Stimulated activated CD4-positive, alpha-beta T cell treated with anti-CD3 and anti-CD28 coated beads, TNF-alpha, amount 100 ng/mL, for 48 hours (primary cell): ENCODE data around the gene NRG2.

Experiments
- DNase-seq, 3 donors: peaks; one replicate each; pipeline ENCODE4 v3.0.0-alpha.2; 2020; ENCODE audit warnings: low read depth in 3 of 3

NRG2 gene

GRCh38 chr5:139838381-139839197, 204.5 kb downstream of the NRG2 start:
- no peak for DNase-seq

DNA sequence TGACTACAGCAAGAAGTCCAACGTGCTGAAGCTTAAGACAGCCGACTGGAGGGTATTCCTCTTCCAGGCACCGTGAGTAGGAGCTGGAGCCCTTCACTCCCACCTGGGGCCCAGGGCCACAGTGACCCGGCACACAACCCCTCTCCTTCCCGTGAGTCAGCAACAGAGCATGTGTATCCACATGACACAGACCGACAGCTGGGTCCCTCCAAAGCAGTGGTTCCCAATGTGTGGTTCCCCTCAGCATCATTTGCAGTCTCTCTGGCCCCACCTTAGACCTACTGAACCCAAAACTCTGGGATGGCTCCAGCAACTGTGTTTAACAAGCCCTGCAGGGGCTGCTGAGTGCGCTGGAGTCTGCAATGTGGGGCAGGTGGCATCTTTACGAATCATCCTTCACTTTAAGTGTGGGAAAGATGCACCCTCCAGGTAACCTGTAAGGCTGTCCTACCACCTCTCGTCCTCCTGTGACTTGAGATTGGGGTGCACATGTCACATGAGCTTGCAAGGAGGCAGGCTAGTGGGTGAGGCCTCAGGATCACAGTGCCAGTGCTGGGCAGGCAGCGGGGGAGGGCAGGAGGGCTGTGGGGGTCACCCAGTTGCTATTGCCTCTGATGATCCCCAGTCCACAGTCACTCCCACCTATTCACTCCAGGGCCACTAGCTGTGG, 205.3 kb downstream of the NRG2 start:
- no peak for DNase-seq

DNA sequence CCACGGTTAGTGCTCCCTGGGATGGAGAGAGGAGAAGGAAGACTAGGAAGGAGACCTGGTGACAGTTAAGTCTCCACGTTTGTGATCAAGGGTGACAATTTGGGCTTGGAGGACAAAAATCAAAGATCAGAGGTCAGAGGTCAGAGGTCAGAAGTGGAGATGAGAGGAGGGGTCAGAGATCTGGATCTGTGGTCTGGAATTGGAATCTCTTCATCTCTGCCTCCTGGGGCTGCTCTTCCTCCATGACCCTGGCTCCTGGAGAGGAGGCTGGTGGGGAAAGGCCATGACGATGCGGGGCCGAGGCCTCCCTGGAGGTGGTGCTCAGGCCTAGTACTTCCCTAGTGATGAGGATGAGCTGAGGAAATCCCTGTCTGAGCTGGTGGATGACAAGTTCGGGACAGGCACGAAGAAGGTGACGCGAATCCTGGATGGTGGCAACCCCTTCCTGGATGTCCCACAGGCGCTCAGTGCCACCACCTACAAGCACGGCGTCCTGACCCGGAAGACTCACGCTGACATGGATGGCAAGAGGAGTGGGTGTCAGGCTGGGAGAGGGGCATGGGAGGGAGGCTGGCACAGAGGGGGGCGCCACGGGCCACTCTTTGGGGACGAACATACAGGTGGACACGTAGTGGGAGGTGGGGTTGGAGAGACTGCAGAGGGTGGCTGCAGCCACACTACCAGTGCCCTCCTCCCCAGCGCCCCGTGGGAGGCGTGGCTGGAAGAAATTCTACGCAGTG, 206.5 kb downstream of the NRG2 start:
- DNase-seq = no peak

GRCh38 chr5:139835656-139836055, 207.4 kb downstream of the NRG2 start:
- no peak for DNase-seq

DNA sequence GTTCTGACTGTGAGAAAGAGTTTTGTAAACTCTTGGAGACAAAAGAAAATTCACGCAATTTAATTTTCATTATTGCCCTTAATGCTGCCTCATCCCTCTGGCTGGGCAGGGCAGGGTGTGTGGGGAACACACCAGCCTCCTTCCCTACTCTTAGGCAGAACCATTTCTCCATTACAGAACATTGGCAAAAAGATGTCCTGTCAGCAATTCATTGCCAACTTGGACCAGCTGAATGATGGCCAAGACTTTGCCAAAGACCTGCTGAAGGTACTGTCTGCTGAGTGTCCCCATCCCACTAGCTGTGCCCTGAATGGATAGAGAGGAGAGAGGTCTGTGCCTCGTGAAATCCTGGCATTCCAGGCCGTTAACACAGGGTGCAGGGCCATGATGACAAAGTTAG, 209.6 kb downstream of the NRG2 start:
- DNase-seq = no peak

DNA sequence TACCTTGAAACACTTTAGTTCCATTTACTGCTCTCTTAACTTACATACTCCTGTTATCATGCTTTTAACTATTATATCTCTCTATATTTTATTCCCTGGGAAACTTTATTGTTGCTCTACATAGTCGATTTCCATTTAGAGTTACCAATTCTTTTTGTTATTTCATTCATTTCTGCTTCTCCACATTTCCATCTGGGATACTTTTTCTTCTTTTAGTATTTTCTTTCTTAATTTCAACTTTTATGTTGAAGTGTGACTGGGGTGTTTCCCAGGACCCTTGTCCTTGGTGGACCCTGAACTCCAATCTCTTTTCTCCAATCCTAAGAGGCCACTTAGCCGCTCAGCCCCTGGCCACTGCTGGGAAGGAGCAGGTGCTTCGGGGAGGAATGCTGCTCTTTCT, 211.5 kb downstream of the NRG2 start:
- DNase-seq = no peak

- no peak for DNase-seq
Observed at GRCh38 chr5:139829471-139829870, 213.6 kb downstream of the NRG2 start.

DNA sequence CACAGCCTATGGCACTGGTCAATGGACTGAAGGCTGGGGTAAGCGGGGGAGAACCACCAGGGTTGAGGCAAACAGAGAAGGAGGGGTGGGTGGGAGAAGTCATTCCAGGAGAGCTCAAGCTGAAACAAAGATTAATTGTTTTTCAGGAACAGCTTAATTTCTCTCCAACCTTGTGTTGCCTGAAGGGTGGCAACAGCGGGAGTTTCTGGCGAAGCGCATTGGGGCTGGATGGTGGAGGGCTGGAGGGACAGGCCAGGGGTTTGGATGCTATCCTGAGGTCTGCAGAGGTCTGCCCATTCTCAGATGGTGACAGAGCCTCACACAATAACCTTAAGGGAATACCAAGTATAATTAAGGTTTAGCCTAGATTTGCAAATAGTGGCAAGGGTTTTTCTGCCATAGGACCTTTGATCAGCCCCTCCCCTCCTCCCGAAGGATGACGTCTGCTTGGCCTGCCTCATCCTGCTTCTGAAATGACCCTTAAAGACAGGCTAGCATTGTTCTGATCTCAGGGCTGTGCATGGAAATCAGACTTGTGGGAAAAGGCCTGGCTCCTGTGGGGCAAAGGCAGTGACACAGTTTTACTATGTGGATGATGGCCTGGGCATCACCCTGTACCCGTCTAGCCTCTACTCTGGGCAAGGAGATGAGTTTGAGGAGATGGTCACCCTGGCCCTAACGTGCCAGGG, 214.7 kb downstream of the NRG2 start:
- DNase-seq = no peak

DNA sequence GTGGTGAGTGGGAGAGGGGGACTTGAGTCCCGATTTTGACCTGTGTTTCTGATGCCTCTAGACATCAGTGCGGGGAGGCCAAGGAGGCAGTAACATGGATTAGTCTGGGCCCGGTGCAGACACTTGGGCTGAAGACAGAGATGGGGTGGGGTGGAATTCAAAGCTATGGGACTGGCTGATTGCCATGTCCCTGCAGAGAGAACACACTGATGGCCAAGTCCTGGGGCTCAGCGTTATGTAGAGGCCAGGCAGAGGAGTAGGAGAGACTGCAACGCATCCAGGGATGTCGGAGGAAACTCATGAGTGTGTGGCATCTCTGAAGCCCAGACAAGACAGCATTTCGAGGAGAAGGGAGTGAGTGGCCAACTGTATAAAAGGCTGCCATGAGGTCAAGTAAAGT, 217.4 kb downstream of the NRG2 start:
- DNase-seq = no peak

- DNase-seq = no peak
Observed at GRCh38 chr5:139823757-139824355, 219.2 kb downstream of the NRG2 start.

- no peak for DNase-seq
Observed at GRCh38 chr5:139822553-139823425, 220.3 kb downstream of the NRG2 start.

- no peak for DNase-seq
Observed at GRCh38 chr5:139821806-139822552, 221.1 kb downstream of the NRG2 start.

- DNase-seq = no peak
Observed at GRCh38 chr5:139820606-139821005, 222.5 kb downstream of the NRG2 start.

GRCh38 chr5:139820130-139820529, 223.0 kb downstream of the NRG2 start:
- DNase-seq = no peak

DNA sequence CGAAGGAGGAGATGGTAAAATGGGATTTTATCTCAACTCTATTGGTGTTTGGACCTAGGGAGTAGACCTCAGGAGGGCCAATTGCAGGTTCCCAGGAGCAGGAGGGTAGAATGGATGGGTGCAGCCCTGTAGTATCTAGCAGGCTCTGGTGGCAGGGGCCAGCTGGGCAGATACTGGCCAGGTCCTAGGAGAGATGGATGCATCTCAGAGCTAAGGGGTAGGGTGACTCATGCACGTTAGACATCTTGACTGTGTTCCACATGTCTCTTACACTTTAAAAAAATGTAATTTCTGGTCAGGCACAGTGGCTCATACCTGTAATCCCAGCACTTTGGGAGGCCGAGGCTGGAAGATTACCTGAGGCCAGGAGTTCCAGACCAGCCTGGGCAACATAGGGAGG, 225.1 kb downstream of the NRG2 start:
- DNase-seq = no peak

GRCh38 chr5:139817362-139817761, 225.7 kb downstream of the NRG2 start:
- DNase-seq = no peak

- DNase-seq = no peak
Observed at GRCh38 chr5:139816566-139816965, 226.5 kb downstream of the NRG2 start.

- no peak for DNase-seq
Observed at GRCh38 chr5:139814704-139815280, 228.3 kb downstream of the NRG2 start.

DNA sequence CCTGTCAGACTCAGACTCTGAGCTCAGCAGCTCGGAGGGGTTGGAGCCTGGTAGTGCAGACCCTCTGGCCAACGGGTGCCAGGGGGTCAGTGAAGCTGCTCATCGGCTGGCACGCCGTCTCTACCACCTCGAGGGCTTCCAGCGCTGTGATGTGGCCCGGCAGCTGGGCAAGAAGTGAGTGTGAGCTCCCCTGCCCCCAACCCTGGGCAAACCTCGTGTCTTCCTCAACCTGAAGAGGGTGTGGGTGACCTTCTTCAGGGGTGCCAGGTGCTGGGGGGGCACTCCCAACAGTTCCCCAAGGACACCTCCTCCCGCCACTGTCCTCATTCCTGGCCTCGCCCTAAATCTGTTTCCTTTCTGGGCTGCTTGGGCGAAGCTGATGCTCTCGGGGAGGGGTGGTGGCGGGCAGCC, 228.9 kb downstream of the NRG2 start:
- DNase-seq = no peak
